ENCODE results near the gene FLRT2. TPM values are rescaled to one million over a fixed set of nuclear protein-coding genes. Genes with fewer than 3 reads are reported as not detected.

FLRT2 gene, protein sequence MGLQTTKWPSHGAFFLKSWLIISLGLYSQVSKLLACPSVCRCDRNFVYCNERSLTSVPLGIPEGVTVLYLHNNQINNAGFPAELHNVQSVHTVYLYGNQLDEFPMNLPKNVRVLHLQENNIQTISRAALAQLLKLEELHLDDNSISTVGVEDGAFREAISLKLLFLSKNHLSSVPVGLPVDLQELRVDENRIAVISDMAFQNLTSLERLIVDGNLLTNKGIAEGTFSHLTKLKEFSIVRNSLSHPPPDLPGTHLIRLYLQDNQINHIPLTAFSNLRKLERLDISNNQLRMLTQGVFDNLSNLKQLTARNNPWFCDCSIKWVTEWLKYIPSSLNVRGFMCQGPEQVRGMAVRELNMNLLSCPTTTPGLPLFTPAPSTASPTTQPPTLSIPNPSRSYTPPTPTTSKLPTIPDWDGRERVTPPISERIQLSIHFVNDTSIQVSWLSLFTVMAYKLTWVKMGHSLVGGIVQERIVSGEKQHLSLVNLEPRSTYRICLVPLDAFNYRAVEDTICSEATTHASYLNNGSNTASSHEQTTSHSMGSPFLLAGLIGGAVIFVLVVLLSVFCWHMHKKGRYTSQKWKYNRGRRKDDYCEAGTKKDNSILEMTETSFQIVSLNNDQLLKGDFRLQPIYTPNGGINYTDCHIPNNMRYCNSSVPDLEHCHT
- total RNA-seq (2011; cell fraction: chromatin; rRNA removed; ENCODE audit: low replicate concordance): not detected in 2 replicates
- total RNA-seq (2011; cell fraction: nucleolus; rRNA removed): not detected in 2 replicates
- not detected in 2 replicates for total RNA-seq (2011; cell fraction: nucleoplasm; rRNA removed)
- not detected in 2 replicates for total RNA-seq (2014; rRNA removed)
- total RNA-seq (2014; rRNA removed; fragmentation: Illumina TruSeq; extraction: Trizol): not detected in 2 replicates
- total RNA-seq (2015; rRNA removed; fragmentation: Illumina TruSeq; extraction: Trizol): not detected in 2 replicates
- total RNA-seq (2021): 0.02 and 0.04 TPM in 2 replicates
- polyA plus RNA-seq (2011; rRNA removed): not detected in 2 replicates
- 0.06 TPM in 1 of 2 replicates, not detected in the other for polyA plus RNA-seq (2011; cell fraction: cytosol; rRNA removed)
- polyA plus RNA-seq (2011; cell fraction: nucleus; rRNA removed): not detected in 2 replicates
- polyA plus RNA-seq (2012): 0.01 TPM in 1 of 2 replicates, not detected in the other
- polyA plus RNA-seq (2014; fragmentation: Illumina TruSeq; extraction: Trizol): not detected in 2 replicates
- not detected for polyA plus RNA-seq (2014; fragmentation: Nextera tagmentation; extraction: Ambion mirVana)
- not detected in 2 replicates for polyA plus RNA-seq (2014; rRNA removed)
- not detected in 2 replicates for polyA minus RNA-seq (2011; rRNA and poly(A)+ RNA removed)
- polyA minus RNA-seq (2011; cell fraction: cytosol; rRNA and poly(A)+ RNA removed): not detected in 2 replicates
- not detected in 2 replicates for polyA minus RNA-seq (2011; cell fraction: nucleus; rRNA and poly(A)+ RNA removed)
- Bru-seq, nascent RNA: percentile 1 among the genes with signal in this experiment
- not detected for BruChase-seq, experiment 1, labeled RNA remaining after a 2-hour chase
- not detected for BruChase-seq, experiment 2, labeled RNA remaining after a 6-hour chase
- long read RNA-seq, experiment 1: 0 reads
- long read RNA-seq, experiment 2: 0 reads
- long read RNA-seq, experiment 3: 0 reads

DNA sequence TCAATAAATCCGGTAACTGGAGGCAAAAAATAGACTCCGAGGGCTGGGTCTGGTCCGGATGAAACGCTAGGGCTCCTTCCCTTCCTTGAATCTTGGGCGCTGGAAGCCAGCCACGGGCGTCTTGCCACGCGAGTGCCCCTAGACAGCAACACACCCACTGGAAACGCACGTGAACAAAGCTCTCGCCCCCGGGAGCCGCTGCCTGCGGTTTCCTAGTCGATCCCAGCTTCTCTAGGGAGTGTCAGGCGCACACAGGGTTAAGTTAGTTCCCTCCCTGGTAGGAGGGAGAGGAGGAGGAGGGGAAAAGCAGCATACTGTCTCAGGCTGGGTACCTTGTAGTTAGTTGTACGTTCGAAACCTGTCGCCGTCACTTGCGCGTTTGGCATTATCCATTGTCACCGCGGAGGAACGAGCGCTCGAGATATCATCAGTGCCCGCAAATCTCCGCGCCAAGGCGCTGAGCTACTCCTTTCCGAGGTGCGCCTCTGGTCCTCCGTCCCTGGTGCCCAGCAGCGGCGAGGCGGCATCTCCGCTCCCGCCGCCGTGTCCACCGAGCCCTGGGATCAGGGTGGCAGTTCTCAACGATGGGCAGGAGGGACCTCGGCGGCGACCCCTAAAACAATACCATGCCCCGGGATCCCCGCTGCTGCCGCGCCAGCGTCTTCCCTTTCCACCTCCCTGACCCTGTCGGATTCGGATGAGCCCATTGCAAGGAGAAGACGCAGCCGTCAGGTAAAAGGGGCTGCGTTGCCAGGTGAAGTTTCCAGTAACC, at the start of gene FLRT2:
FLRT2 (plus strand) TSS at position 342 of the 772 bp plus-strand sequence. CDS start 91,371 bp downstream, outside the sequence.
- in situ Hi-C loops (cut with MboI) (no loop called here), intact Hi-C loops (cut with micrococcal nuclease) (no loop called here)
- CTCF ChIA-PET (ENCODE audit: low intra/inter-chr PET ratio): no interaction called here
- H3K9me1 ChIP-seq (ENCODE audit: control insufficient read depth, insufficient read depth, low read length): no peaks in the 10 kb centered on the region
- H3K9me3 ChIP-seq (replicated peaks; ENCODE audit: control insufficient read depth, insufficient read depth, low read depth, low read length): no peaks in the 10 kb centered on the region
- FAIRE-seq (no peak), ATAC-seq (no peak), DNase-seq (ENCODE audit: extremely low read depth in 1 of 4, low spot score in 3 of 4) (no peak)
- POLR2A ChIA-PET: no interaction called here
- no peaks in the 10 kb centered on the region for H3K36me3 ChIP-seq (ENCODE audit: control insufficient read depth, insufficient read depth, low read length)
- H4K20me1 ChIP-seq (replicated peaks; ENCODE audit: control insufficient read depth, insufficient read depth, low read length): no peaks in the 10 kb centered on the region
- no TSS peak for BruUV-seq (replicated peaks)
- no peak within 1 kb of the TSS for H3K4me3 ChIP-seq
- no peak within 1 kb of the TSS for H2AFZ ChIP-seq (ENCODE audit: low read depth, low read length)
- H3K27me3 ChIP-seq (ENCODE audit: control insufficient read depth in 2 of 2, insufficient read depth in 2 of 2, low read length in 2 of 2): no peaks in the 10 kb centered on the region
- WGBS (ENCODE audit: insufficient coverage, low coverage, missing lambda C conversion rate): 8% methylated on average over 23 of the region's 57 CpGs
- H3K4me1 ChIP-seq (replicated peaks in 1 of 2; ENCODE audit: control insufficient read depth in 2 of 2, insufficient read depth in 2 of 2, low read length in 2 of 2): no peaks in the 10 kb centered on the region
- H3K4me2 ChIP-seq (ENCODE audit: insufficient read depth, low read length): no peak within 1 kb of the TSS
- TF ChIP-seq, protein P1, sequence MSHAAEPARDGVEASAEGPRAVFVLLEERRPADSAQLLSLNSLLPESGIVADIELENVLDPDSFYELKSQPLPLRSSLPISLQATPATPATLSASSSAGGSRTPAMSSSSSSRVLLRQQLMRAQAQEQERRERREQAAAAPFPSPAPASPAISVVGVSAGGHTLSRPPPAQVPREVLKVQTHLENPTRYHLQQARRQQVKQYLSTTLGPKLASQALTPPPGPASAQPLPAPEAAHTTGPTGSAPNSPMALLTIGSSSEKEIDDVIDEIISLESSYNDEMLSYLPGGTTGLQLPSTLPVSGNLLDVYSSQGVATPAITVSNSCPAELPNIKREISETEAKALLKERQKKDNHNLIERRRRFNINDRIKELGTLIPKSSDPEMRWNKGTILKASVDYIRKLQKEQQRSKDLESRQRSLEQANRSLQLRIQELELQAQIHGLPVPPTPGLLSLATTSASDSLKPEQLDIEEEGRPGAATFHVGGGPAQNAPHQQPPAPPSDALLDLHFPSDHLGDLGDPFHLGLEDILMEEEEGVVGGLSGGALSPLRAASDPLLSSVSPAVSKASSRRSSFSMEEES (CRISPR knock-in tag; IDR thresholded peaks at IDR 0.05): no peak
- TF ChIP-seq TSC22D4 (tag; IDR thresholded peaks at IDR 0.05): no peak
- no peak for TF ChIP-seq HDAC8 (tag; IDR thresholded peaks at IDR 0.05)
- TF ChIP-seq, protein P2, sequence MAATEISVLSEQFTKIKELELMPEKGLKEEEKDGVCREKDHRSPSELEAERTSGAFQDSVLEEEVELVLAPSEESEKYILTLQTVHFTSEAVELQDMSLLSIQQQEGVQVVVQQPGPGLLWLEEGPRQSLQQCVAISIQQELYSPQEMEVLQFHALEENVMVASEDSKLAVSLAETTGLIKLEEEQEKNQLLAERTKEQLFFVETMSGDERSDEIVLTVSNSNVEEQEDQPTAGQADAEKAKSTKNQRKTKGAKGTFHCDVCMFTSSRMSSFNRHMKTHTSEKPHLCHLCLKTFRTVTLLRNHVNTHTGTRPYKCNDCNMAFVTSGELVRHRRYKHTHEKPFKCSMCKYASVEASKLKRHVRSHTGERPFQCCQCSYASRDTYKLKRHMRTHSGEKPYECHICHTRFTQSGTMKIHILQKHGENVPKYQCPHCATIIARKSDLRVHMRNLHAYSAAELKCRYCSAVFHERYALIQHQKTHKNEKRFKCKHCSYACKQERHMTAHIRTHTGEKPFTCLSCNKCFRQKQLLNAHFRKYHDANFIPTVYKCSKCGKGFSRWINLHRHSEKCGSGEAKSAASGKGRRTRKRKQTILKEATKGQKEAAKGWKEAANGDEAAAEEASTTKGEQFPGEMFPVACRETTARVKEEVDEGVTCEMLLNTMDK (IDR thresholded peaks at IDR 0.05; ENCODE audit: borderline replicate concordance, insufficient read depth, low read depth, low read length, poor library complexity, severe bottlenecking): no peak
- TF ChIP-seq ZNF174 (CRISPR knock-in tag; IDR thresholded peaks at IDR 0.05): no peak
- TF ChIP-seq, protein P3, sequence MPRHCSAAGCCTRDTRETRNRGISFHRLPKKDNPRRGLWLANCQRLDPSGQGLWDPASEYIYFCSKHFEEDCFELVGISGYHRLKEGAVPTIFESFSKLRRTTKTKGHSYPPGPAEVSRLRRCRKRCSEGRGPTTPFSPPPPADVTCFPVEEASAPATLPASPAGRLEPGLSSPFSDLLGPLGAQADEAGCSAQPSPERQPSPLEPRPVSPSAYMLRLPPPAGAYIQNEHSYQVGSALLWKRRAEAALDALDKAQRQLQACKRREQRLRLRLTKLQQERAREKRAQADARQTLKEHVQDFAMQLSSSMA (CRISPR knock-in tag; IDR thresholded peaks at IDR 0.05): no peak
- no peak for TF ChIP-seq CBX3 (IDR thresholded peaks at IDR 0.05; ENCODE audit: borderline replicate concordance in 1 of 2, low read length in 2 of 2)
- H3K79me2 ChIP-seq (ENCODE audit: control insufficient read depth, insufficient read depth, low read length): no peaks in the 10 kb centered on the region
- H3K27ac ChIP-seq (ENCODE audit: extremely low read depth, low read depth, low read length): no peak within 1 kb of the TSS
- H3K9ac ChIP-seq (ENCODE audit: insufficient read depth in 1 of 2, low read depth in 2 of 2, low read length in 2 of 2): no peak within 1 kb of the TSS

All from K562 (cell line).